ENCODE results near the gene CACNG6. TPM values are rescaled to one million over a fixed set of nuclear protein-coding genes. Genes with fewer than 3 reads are reported as not detected.

The CACNG6 gene, protein sequence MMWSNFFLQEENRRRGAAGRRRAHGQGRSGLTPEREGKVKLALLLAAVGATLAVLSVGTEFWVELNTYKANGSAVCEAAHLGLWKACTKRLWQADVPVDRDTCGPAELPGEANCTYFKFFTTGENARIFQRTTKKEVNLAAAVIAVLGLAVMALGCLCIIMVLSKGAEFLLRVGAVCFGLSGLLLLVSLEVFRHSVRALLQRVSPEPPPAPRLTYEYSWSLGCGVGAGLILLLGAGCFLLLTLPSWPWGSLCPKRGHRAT
- total RNA-seq (2016; rRNA removed; fragmentation: Illumina TruSeq; extraction: Trizol), result not detected in 2 replicates
- total RNA-seq (2016; cell fraction: cytosol; rRNA removed; fragmentation: Illumina TruSeq; extraction: Trizol; ENCODE audit: low read depth), result not detected in 2 replicates
- not detected in 2 replicates for total RNA-seq (2016; cell fraction: insoluble cytoplasmic fraction; rRNA removed; fragmentation: Illumina TruSeq; extraction: Trizol)
- total RNA-seq (2016; cell fraction: membrane; rRNA removed; fragmentation: Illumina TruSeq; extraction: Trizol), result not detected in 2 replicates
- total RNA-seq (2016; cell fraction: nucleus; rRNA removed; fragmentation: Illumina TruSeq; extraction: Trizol), result not detected in 2 replicates
- not detected in 2 replicates for polyA plus RNA-seq (2011; rRNA removed)
- polyA plus RNA-seq (2011; cell fraction: cytosol; rRNA removed), result 0.03 TPM in 1 of 2 replicates, not detected in the other
- polyA plus RNA-seq (2011; cell fraction: nucleus; rRNA removed), result not detected in 2 replicates
- polyA plus RNA-seq (2012), result not detected in 2 replicates
- polyA plus RNA-seq (2016; cell fraction: cytosol; fragmentation: Illumina TruSeq; extraction: Trizol; ENCODE audit: low read depth), result not detected in 2 replicates
- not detected in 2 replicates for polyA plus RNA-seq (2016; cell fraction: insoluble cytoplasmic fraction; fragmentation: Illumina TruSeq; extraction: Trizol; ENCODE audit: low read depth)
- polyA plus RNA-seq (2016; cell fraction: membrane; fragmentation: Illumina TruSeq; extraction: Trizol; ENCODE audit: low read depth), result not detected in 2 replicates
- polyA plus RNA-seq (2016; cell fraction: nucleus; fragmentation: Illumina TruSeq; extraction: Trizol; ENCODE audit: insufficient read depth, low read depth), result not detected in 2 replicates
- polyA minus RNA-seq (2011; rRNA and poly(A)+ RNA removed; ENCODE audit: low replicate concordance), result 0.14 TPM in 1 of 2 replicates, not detected in the other
- polyA minus RNA-seq (2011; cell fraction: cytosol; rRNA and poly(A)+ RNA removed), result not detected in 2 replicates
- not detected in 2 replicates for polyA minus RNA-seq (2011; cell fraction: nucleus; rRNA and poly(A)+ RNA removed)
- not detected for Bru-seq, nascent RNA
- BruChase-seq, experiment 1, labeled RNA remaining after a 6-hour chase, result percentile 4 among the genes with signal in this experiment
- not detected for BruChase-seq, experiment 2, labeled RNA remaining after a 2-hour chase
- long read RNA-seq, experiment 1, result 0 reads
- long read RNA-seq, experiment 2, result 0 reads

DNA sequence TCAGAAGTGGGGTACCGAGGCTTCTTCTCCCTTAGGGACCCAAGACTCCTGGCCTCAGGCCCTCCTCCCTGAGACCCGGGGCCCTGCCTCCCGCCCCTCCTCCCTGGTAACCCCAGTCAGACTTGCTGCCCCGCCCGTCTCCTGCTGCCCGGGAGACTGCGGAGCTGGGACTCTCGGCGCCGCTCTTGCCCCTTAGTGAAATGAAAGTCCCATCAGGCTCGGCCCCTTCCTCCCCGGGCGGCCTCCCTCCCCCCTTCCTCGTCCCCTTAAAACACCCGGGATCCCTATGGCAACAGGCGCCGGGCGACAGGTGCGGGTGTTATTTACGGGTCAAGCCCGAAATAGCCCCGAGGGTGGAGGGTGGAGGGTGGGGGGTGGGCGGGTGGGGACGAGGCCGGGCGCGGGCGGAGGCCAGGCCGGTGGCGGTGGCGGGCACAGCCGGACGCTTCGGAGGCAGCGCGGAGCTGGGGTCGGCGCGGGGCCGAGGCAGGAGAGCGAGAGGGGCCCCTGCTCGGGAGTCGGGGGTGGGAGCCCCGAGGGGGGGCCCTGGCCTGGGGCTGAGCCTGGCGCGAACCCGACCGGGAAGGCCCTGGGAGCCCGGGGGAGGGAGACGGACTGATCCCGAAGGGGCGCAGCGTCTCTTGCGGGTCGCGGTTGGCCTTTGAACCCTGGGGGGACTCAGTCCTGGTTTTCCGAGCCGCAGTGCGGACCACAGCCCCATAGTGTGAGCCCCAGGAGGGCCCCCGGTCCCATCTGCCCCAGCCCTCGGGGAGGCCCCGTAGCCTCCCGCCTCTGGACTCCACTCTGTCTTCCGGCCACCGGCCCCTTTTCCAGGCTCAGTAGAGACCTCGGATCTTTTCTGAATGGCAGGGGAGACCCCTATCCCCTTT lies at the start of gene CACNG6:
Gene CACNG6, plus strand, starts transcription at position 414 of the 890 bp plus-strand sequence. CDS start 1,241 bp downstream, outside the sequence.
- peak; percentile 38 for ATAC-seq
- H3K27me3 ChIP-seq (ENCODE audit: control insufficient read depth in 1 of 2, insufficient read depth in 2 of 2, low read length in 2 of 2), result peaks cover 8 to 53% of the 10 kb centered on the region in 2 experiments
- H3K79me2 ChIP-seq (ENCODE audit: insufficient read depth, low read length), result no peaks in the 10 kb centered on the region
- no peak within 1 kb of the TSS for H3K9ac ChIP-seq (ENCODE audit: insufficient read depth, low read depth, low read length)
- ChIA-PET CTCF (ENCODE audit: low intra/inter-chr PET ratio, low total read pairs) (no interaction called here), POLR2A (no interaction called here)
- WGBS (ENCODE audit: low lambda C conversion rate), result 9% methylated on average over 27 of the region's 66 CpGs
- peak within 1 kb of the TSS; percentile 21 to 55 (median 23); a peak in 3 of 6 replicates for H3K4me3 ChIP-seq (replicated peaks in 1 of 3; ENCODE audit: insufficient read depth in 1 of 3, low read depth in 2 of 3, low read length in 3 of 3)
- no peaks in the 10 kb centered on the region for H4K20me1 ChIP-seq (ENCODE audit: insufficient read depth, low read length)
- H2AFZ ChIP-seq (ENCODE audit: low read length), result no peak within 1 kb of the TSS
- no peak for FAIRE-seq
- H3K27ac ChIP-seq (ENCODE audit: extremely low read length, insufficient read depth, low read length), result no peak within 1 kb of the TSS
- no peaks in the 10 kb centered on the region for H3K4me1 ChIP-seq (ENCODE audit: insufficient read depth, low read length)
- DNase-seq (ENCODE audit: low spot score), result no peak
- peak within 1 kb of the TSS; percentile 27; the same call in 1 of the 2 replicates for H3K4me2 ChIP-seq (ENCODE audit: low read depth, low read length)
- BruUV-seq (replicated peaks), result no TSS peak
- no peaks in the 10 kb centered on the region for H3K9me3 ChIP-seq (ENCODE audit: low read length)
- in situ Hi-C loops (cut with HindIII; ENCODE audit: extremely low pct_ligation_motif_present, low pct_unique_long_range_greater_than_20kb) (no loop called here), intact Hi-C loops (cut with micrococcal nuclease; ENCODE audit: unreplicated experiment) (no loop called here)
- H3K36me3 ChIP-seq (replicated peaks in 1 of 2; ENCODE audit: control insufficient read depth in 1 of 2, insufficient read depth in 2 of 2, low read length in 2 of 2), result no peaks in the 10 kb centered on the region
- TF ChIP-seq RCOR2 (CRISPR knock-in tag; IDR thresholded peaks at IDR 0.05) (no peak), CREB1 (IDR thresholded peaks at IDR 0.05) (no peak), CREB1 (CRISPR knock-in tag; IDR thresholded peaks at IDR 0.05) (no peak), AGO1 (IDR thresholded peaks at IDR 0.05; ENCODE audit: low read depth, low read length, poor library complexity, severe bottlenecking) (no peak), HNRNPK (IDR thresholded peaks at IDR 0.05; ENCODE audit: low read depth, low read length, poor library complexity, severe bottlenecking) (peak; percentile 68), ZNF547 (CRISPR knock-in tag; IDR thresholded peaks at IDR 0.05) (no peak), ZNF777 (CRISPR knock-in tag; IDR thresholded peaks at IDR 0.05) (peak; percentile 74), ZNF775 (CRISPR knock-in tag; IDR thresholded peaks at IDR 0.05; ENCODE audit: borderline replicate concordance) (no peak), TAF1 (CRISPR knock-in tag; IDR thresholded peaks at IDR 0.05) (no peak), ZNF564 (CRISPR knock-in tag; IDR thresholded peaks at IDR 0.05) (no peak), ZNF225 (CRISPR knock-in tag; IDR thresholded peaks at IDR 0.05) (no peak)
- TF ChIP-seq, protein P1, sequence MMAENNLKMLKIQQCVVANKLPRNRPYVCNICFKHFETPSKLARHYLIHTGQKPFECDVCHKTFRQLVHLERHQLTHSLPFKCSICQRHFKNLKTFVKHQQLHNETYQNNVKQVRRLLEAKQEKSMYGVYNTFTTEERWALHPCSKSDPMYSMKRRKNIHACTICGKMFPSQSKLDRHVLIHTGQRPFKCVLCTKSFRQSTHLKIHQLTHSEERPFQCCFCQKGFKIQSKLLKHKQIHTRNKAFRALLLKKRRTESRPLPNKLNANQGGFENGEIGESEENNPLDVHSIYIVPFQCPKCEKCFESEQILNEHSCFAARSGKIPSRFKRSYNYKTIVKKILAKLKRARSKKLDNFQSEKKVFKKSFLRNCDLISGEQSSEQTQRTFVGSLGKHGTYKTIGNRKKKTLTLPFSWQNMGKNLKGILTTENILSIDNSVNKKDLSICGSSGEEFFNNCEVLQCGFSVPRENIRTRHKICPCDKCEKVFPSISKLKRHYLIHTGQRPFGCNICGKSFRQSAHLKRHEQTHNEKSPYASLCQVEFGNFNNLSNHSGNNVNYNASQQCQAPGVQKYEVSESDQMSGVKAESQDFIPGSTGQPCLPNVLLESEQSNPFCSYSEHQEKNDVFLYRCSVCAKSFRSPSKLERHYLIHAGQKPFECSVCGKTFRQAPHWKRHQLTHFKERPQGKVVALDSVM (CRISPR knock-in tag; IDR thresholded peaks at IDR 0.05), result peak; percentile 62; the same call in 1 of the 2 replicates
- TF ChIP-seq, protein P2, sequence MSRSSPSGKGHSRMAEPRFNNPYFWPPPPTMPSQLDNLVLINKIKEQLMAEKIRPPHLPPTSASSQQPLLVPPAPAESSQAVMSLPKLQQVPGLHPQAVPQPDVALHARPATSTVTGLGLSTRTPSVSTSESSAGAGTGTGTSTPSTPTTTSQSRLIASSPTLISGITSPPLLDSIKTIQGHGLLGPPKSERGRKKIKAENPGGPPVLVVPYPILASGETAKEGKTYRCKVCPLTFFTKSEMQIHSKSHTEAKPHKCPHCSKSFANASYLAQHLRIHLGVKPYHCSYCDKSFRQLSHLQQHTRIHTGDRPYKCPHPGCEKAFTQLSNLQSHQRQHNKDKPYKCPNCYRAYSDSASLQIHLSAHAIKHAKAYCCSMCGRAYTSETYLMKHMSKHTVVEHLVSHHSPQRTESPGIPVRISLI (CRISPR knock-in tag; IDR thresholded peaks at IDR 0.05; ENCODE audit: borderline replicate concordance), result no peak
- TF ChIP-seq, protein P3, sequence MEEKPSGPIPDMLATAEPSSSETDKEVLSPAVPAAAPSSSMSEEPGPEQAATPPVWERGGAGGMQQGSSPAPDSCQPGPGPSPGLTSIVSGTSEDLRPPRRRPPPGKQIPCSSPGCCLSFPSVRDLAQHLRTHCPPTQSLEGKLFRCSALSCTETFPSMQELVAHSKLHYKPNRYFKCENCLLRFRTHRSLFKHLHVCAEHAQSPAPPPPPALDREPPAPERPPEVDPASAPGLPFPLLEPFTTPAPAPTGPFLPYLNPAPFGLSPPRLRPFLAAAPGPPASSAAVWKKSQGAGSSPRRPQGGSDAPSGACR (CRISPR knock-in tag; IDR thresholded peaks at IDR 0.05), result no peak

Measured in HepG2 (cell line).